ENCODE measurements around the gene ZAR1L.

ZAR1L gene

GRCh38 chr13:32302461-32302860, 12.7 kb downstream of the ZAR1L start:
- no peak for DNase-seq (ENCODE audit: low read depth in 2 of 2)

GRCh38 chr13:32300920-32301319, 14.2 kb downstream of the ZAR1L start:
- DNase-seq (ENCODE audit: low read depth in 2 of 2): no peak

- no peak for DNase-seq (ENCODE audit: low read depth in 2 of 2)
Observed at GRCh38 chr13:32300406-32300805, 14.8 kb downstream of the ZAR1L start.

- DNase-seq (ENCODE audit: low read depth in 2 of 2): no peak
Observed at GRCh38 chr13:32299893-32300292, 15.3 kb downstream of the ZAR1L start.

GRCh38 chr13:32298695-32299094, 16.5 kb downstream of the ZAR1L start:
- DNase-seq (ENCODE audit: low read depth in 2 of 2): no peak

- no peak for DNase-seq (ENCODE audit: low read depth in 2 of 2)
Observed at GRCh38 chr13:32297206-32297605, 18.0 kb downstream of the ZAR1L start.

- DNase-seq (ENCODE audit: low read depth in 2 of 2): no peak
Observed at GRCh38 chr13:32285633-32285965, 29.6 kb downstream of the ZAR1L start.

- no peak for DNase-seq (ENCODE audit: low read depth in 2 of 2)
Observed at GRCh38 chr13:32284927-32285632, 30.1 kb downstream of the ZAR1L start.

GRCh38 chr13:32282096-32282711, 33.0 kb downstream of the ZAR1L start:
- no peak for DNase-seq (ENCODE audit: low read depth in 2 of 2)

- DNase-seq (ENCODE audit: low read depth in 2 of 2): no peak
Observed at GRCh38 chr13:32281096-32281495, 34.1 kb downstream of the ZAR1L start.

- DNase-seq (ENCODE audit: low read depth in 2 of 2): no peak
Observed at GRCh38 chr13:32278426-32278825, 36.7 kb downstream of the ZAR1L start.

GRCh38 chr13:32277839-32278238, 37.3 kb downstream of the ZAR1L start:
- no peak for DNase-seq (ENCODE audit: low read depth in 2 of 2)

GRCh38 chr13:32272021-32272683, 43.0 kb downstream of the ZAR1L start:
- DNase-seq (ENCODE audit: low read depth in 2 of 2): no peak

GRCh38 chr13:32267836-32268439, 47.2 kb downstream of the ZAR1L start:
- no peak for DNase-seq (ENCODE audit: low read depth in 2 of 2)

- DNase-seq (ENCODE audit: low read depth in 2 of 2): no peak
Observed at GRCh38 chr13:32266130-32266529, 49.0 kb downstream of the ZAR1L start.

- DNase-seq (ENCODE audit: low read depth in 2 of 2): no peak
Observed at GRCh38 chr13:32265726-32266125, 49.4 kb downstream of the ZAR1L start.

- no peak for DNase-seq (ENCODE audit: low read depth in 2 of 2)
Observed at GRCh38 chr13:32264407-32264806, 50.8 kb downstream of the ZAR1L start.

- DNase-seq (ENCODE audit: low read depth in 2 of 2): no peak
Observed at GRCh38 chr13:32262619-32263018, 52.5 kb downstream of the ZAR1L start.

GRCh38 chr13:32262165-32262564, 53.0 kb downstream of the ZAR1L start:
- no peak for DNase-seq (ENCODE audit: low read depth in 2 of 2)

GRCh38 chr13:32261567-32261966, 53.6 kb downstream of the ZAR1L start:
- DNase-seq (ENCODE audit: low read depth in 2 of 2): no peak

GRCh38 chr13:32259116-32259515, 56.0 kb downstream of the ZAR1L start:
- no peak for DNase-seq (ENCODE audit: low read depth in 2 of 2)

- no peak for DNase-seq (ENCODE audit: low read depth in 2 of 2)
Observed at GRCh38 chr13:32257649-32258048, 57.5 kb downstream of the ZAR1L start.

- no peak for DNase-seq (ENCODE audit: low read depth in 2 of 2)
Observed at GRCh38 chr13:32256243-32256642, 58.9 kb downstream of the ZAR1L start.

All from activated CD8-positive, alpha-beta memory T cell treated with anti-CD3 and anti-CD28 coated beads for 4 hours (primary cell).